ENCODE measurements around the gene MYO5B. TPM values are rescaled to one million over a fixed set of nuclear protein-coding genes. Genes with fewer than 3 reads are reported as not detected.

MYO5B gene
- polyA plus RNA-seq, 1 donor (not counting 4 experiments of a cell fraction or from before 2014, with no cell fraction given) = 6.8 TPM

GRCh38 chr18:49967171-49967570, 227.8 kb downstream of the MYO5B start:
- Histone ChIP-seq H3K27ac (ENCODE audit: control insufficient read depth, insufficient read depth, low read length) (no peak overlapping the region), H3K27me3 (ENCODE audit: control insufficient read depth, extremely low read depth, insufficient read depth, low read length) (peaks cover 6% of the 10 kb centered on the region), H3K9ac (ENCODE audit: control insufficient read depth, extremely low read depth, insufficient read depth, low read length) (no peak overlapping the region), H3K4me3 (ENCODE audit: control insufficient read depth in 2 of 3, extremely low read depth in 1 of 3, insufficient read depth in 2 of 3, low read depth in 1 of 3, low read length in 3 of 3) (no peak overlapping the region), H3K9me3 (ENCODE audit: control insufficient read depth, low read depth, low read length) (no peaks in the 10 kb centered on the region), H2AFZ (ENCODE audit: control insufficient read depth, low read length) (no peak overlapping the region), H3K4me1 (ENCODE audit: control insufficient read depth, extremely low read depth, insufficient read depth, low read length) (no peaks in the 10 kb centered on the region), H3K36me3 (ENCODE audit: control insufficient read depth in 2 of 2, extremely low read depth in 1 of 2, insufficient read depth in 2 of 2, low read length in 2 of 2) (no peaks in the 10 kb centered on the region), H3K9me1 (ENCODE audit: control insufficient read depth, extremely low read depth, insufficient read depth, low read length) (no peaks in the 10 kb centered on the region), H3K4me2 (ENCODE audit: control insufficient read depth, extremely low read depth, insufficient read depth, low read depth, low read length) (no peak overlapping the region), H3K79me2 (ENCODE audit: control insufficient read depth, insufficient read depth, low read length) (no peaks in the 10 kb centered on the region), H4K20me1 (ENCODE audit: control insufficient read depth, extremely low read depth, insufficient read depth, low read length) (no peaks in the 10 kb centered on the region)
- DNase-seq (ENCODE audit: low read depth, low spot score) (no peak), FAIRE-seq (no peak)
- TF ChIP-seq EZH2 (IDR thresholded peaks at IDR 0.05; ENCODE audit: low read length) = no peak
- TF ChIP-seq, protein P1, sequence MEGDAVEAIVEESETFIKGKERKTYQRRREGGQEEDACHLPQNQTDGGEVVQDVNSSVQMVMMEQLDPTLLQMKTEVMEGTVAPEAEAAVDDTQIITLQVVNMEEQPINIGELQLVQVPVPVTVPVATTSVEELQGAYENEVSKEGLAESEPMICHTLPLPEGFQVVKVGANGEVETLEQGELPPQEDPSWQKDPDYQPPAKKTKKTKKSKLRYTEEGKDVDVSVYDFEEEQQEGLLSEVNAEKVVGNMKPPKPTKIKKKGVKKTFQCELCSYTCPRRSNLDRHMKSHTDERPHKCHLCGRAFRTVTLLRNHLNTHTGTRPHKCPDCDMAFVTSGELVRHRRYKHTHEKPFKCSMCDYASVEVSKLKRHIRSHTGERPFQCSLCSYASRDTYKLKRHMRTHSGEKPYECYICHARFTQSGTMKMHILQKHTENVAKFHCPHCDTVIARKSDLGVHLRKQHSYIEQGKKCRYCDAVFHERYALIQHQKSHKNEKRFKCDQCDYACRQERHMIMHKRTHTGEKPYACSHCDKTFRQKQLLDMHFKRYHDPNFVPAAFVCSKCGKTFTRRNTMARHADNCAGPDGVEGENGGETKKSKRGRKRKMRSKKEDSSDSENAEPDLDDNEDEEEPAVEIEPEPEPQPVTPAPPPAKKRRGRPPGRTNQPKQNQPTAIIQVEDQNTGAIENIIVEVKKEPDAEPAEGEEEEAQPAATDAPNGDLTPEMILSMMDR (optimal IDR thresholded peaks at IDR 0.05 in 1 of 3, IDR thresholded peaks at IDR 0.05 in 1 of 3, conservative IDR thresholded peaks at IDR 0.05 in 1 of 3; ENCODE audit: extremely low read depth in 1 of 3, insufficient read depth in 2 of 3, low read length in 3 of 3) = no peak
- dilution Hi-C loops (cut with MboI; ENCODE audit: extremely low pct_ligation_motif_present, low sequenced_read_pairs) = no loop called here

DNA sequence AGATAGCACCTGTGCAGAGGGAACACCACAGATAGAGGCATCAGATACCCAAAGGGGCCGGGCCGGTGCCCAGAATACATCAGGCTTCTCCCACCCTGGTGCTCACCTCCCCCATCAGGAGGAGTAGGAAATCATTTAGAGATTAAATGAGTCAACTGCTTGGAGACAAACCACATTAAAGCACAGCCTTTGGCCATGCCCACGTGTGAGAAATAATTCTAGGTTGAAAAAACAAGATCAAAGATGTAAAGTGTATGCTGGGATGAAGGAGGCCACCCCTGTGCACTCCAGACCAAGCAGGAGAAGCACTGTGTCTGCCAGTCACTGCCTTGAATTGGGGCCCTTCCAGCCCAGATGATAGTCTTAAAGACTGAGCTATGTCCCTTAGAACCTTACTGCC, 228.9 kb downstream of the MYO5B start:
- Histone ChIP-seq H3K4me2 (ENCODE audit: control insufficient read depth, extremely low read depth, insufficient read depth, low read depth, low read length) (no peak overlapping the region), H3K4me1 (ENCODE audit: control insufficient read depth, extremely low read depth, insufficient read depth, low read length) (no peaks in the 10 kb centered on the region), H3K36me3 (ENCODE audit: control insufficient read depth in 2 of 2, extremely low read depth in 1 of 2, insufficient read depth in 2 of 2, low read length in 2 of 2) (no peaks in the 10 kb centered on the region), H3K9ac (ENCODE audit: control insufficient read depth, extremely low read depth, insufficient read depth, low read length) (no peak overlapping the region), H3K9me1 (ENCODE audit: control insufficient read depth, extremely low read depth, insufficient read depth, low read length) (no peaks in the 10 kb centered on the region), H3K27me3 (ENCODE audit: control insufficient read depth, extremely low read depth, insufficient read depth, low read length) (peaks cover 5% of the 10 kb centered on the region), H2AFZ (ENCODE audit: control insufficient read depth, low read length) (no peak overlapping the region), H4K20me1 (ENCODE audit: control insufficient read depth, extremely low read depth, insufficient read depth, low read length) (no peaks in the 10 kb centered on the region), H3K27ac (ENCODE audit: control insufficient read depth, insufficient read depth, low read length) (no peak overlapping the region), H3K4me3 (ENCODE audit: control insufficient read depth in 2 of 3, extremely low read depth in 1 of 3, insufficient read depth in 2 of 3, low read depth in 1 of 3, low read length in 3 of 3) (no peak overlapping the region), H3K9me3 (ENCODE audit: control insufficient read depth, low read depth, low read length) (no peaks in the 10 kb centered on the region), H3K79me2 (ENCODE audit: control insufficient read depth, insufficient read depth, low read length) (no peaks in the 10 kb centered on the region)
- dilution Hi-C loops (cut with MboI; ENCODE audit: extremely low pct_ligation_motif_present, low sequenced_read_pairs) = no loop called here
- FAIRE-seq (no peak), DNase-seq (ENCODE audit: low read depth, low spot score) (no peak)
- TF ChIP-seq, protein P1 (optimal IDR thresholded peaks at IDR 0.05 in 1 of 3, IDR thresholded peaks at IDR 0.05 in 1 of 3, conservative IDR thresholded peaks at IDR 0.05 in 1 of 3; ENCODE audit: extremely low read depth in 1 of 3, insufficient read depth in 2 of 3, low read length in 3 of 3) = no peak
- no peak for TF ChIP-seq EZH2 (IDR thresholded peaks at IDR 0.05; ENCODE audit: low read length)

Measured in keratinocyte (primary cell).